ENCODE results near the gene CSMD2.

Gene CSMD2

GRCh38 chr1:33745942-33746341, 419.1 kb downstream of the CSMD2 start:
- ChIA-PET POLR2A (no interaction called here), CTCF (no interaction called here)
- no peak for DNase-seq (ENCODE audit: extremely low spot score)
- TF ChIP-seq FOXM1 (IDR thresholded peaks at IDR 0.05; ENCODE audit: borderline replicate concordance) (no peak), ELF4 (IDR thresholded peaks at IDR 0.05) (no peak), HDGF (IDR thresholded peaks at IDR 0.05; ENCODE audit: borderline replicate concordance) (no peak), TARDBP (IDR thresholded peaks at IDR 0.05) (no peak), SP1 (IDR thresholded peaks at IDR 0.05) (no peak), L3MBTL2 (conservative IDR thresholded peaks at IDR 0.05) (no peak)

GRCh38 chr1:33743221-33743998, 421.6 kb downstream of the CSMD2 start:
- ChIA-PET CTCF (no interaction called here), POLR2A (no interaction called here)
- TF ChIP-seq FOXM1 (IDR thresholded peaks at IDR 0.05; ENCODE audit: borderline replicate concordance): no peak
- no peak for TF ChIP-seq BHLHE40 (IDR thresholded peaks at IDR 0.05; ENCODE audit: borderline replicate concordance)
- no peak for TF ChIP-seq SP1 (IDR thresholded peaks at IDR 0.05)
- no peak for TF ChIP-seq NFRKB (IDR thresholded peaks at IDR 0.05)
- no peak for TF ChIP-seq HDGF (IDR thresholded peaks at IDR 0.05; ENCODE audit: borderline replicate concordance)
- no peak for TF ChIP-seq PKNOX1 (IDR thresholded peaks at IDR 0.05)
- TF ChIP-seq ELF4 (IDR thresholded peaks at IDR 0.05): no peak
- DNase-seq (ENCODE audit: extremely low spot score): no peak

GRCh38 chr1:33742663-33743062, 422.4 kb downstream of the CSMD2 start:
- no peak for TF ChIP-seq NFRKB (IDR thresholded peaks at IDR 0.05)
- TF ChIP-seq ZNF384 (IDR thresholded peaks at IDR 0.05): no peak
- no peak for TF ChIP-seq HDGF (IDR thresholded peaks at IDR 0.05; ENCODE audit: borderline replicate concordance)
- no peak for TF ChIP-seq TARDBP (IDR thresholded peaks at IDR 0.05)
- no peak for TF ChIP-seq FOXA1 (IDR thresholded peaks at IDR 0.05)
- ChIA-PET POLR2A (no interaction called here), CTCF (interaction anchor here (0.6 kb wide), 1 partner anchor 682 kb away, joined by 3 read pairs; no protein-coding TSS in a partner anchor)
- DNase-seq (ENCODE audit: extremely low spot score): no peak

GRCh38 chr1:33741749-33742148, 423.3 kb downstream of the CSMD2 start:
- no peak for TF ChIP-seq L3MBTL2 (conservative IDR thresholded peaks at IDR 0.05)
- no peak for TF ChIP-seq HDGF (IDR thresholded peaks at IDR 0.05; ENCODE audit: borderline replicate concordance)
- TF ChIP-seq NFRKB (IDR thresholded peaks at IDR 0.05): no peak
- TF ChIP-seq FOXK2 (IDR thresholded peaks at IDR 0.05): no peak
- TF ChIP-seq SUZ12 (IDR thresholded peaks at IDR 0.05): no peak
- no peak for TF ChIP-seq BHLHE40 (IDR thresholded peaks at IDR 0.05; ENCODE audit: borderline replicate concordance)
- no peak for TF ChIP-seq PKNOX1 (IDR thresholded peaks at IDR 0.05)
- TF ChIP-seq ZNF384 (IDR thresholded peaks at IDR 0.05): no peak
- CTCF ChIA-PET: no interaction called here
- POLR2A ChIA-PET: no interaction called here
- no peak for DNase-seq (ENCODE audit: extremely low spot score)

GRCh38 chr1:33740040-33740744, 424.8 kb downstream of the CSMD2 start:
- ChIA-PET CTCF (no interaction called here), POLR2A (no interaction called here)
- no peak for TF ChIP-seq SUZ12 (IDR thresholded peaks at IDR 0.05)
- TF ChIP-seq SP1 (IDR thresholded peaks at IDR 0.05): no peak
- TF ChIP-seq PKNOX1 (IDR thresholded peaks at IDR 0.05): no peak
- no peak for TF ChIP-seq FOXK2 (IDR thresholded peaks at IDR 0.05)
- TF ChIP-seq CTBP1 (IDR thresholded peaks at IDR 0.05; ENCODE audit: borderline replicate concordance): no peak
- no peak for TF ChIP-seq TARDBP (IDR thresholded peaks at IDR 0.05)
- no peak for TF ChIP-seq LEF1 (IDR thresholded peaks at IDR 0.05; ENCODE audit: borderline replicate concordance)
- TF ChIP-seq ARNT (IDR thresholded peaks at IDR 0.05): no peak
- TF ChIP-seq L3MBTL2 (conservative IDR thresholded peaks at IDR 0.05): no peak
- TF ChIP-seq FOXM1 (IDR thresholded peaks at IDR 0.05; ENCODE audit: borderline replicate concordance): no peak
- TF ChIP-seq ELF4 (IDR thresholded peaks at IDR 0.05): no peak
- no peak for TF ChIP-seq HDGF (IDR thresholded peaks at IDR 0.05; ENCODE audit: borderline replicate concordance)
- no peak for TF ChIP-seq ZNF384 (IDR thresholded peaks at IDR 0.05)
- no peak for TF ChIP-seq NFRKB (IDR thresholded peaks at IDR 0.05)
- DNase-seq (ENCODE audit: extremely low spot score): no peak

- no peak for DNase-seq (ENCODE audit: extremely low spot score)
- no peak for TF ChIP-seq PKNOX1 (IDR thresholded peaks at IDR 0.05)
- TF ChIP-seq ZNF384 (IDR thresholded peaks at IDR 0.05): no peak
- TF ChIP-seq L3MBTL2 (conservative IDR thresholded peaks at IDR 0.05): no peak
- no peak for TF ChIP-seq TARDBP (IDR thresholded peaks at IDR 0.05)
- POLR2A ChIA-PET: no interaction called here
- CTCF ChIA-PET: no interaction called here
Measured at GRCh38 chr1:33738976-33739375, 426.1 kb downstream of the CSMD2 start.

Measured in HEK293T (cell line).